ENCODE data around the gene NARS2. TPM values are rescaled to one million over a fixed set of nuclear protein-coding genes. Genes with fewer than 3 reads are reported as not detected.

The NARS2 gene
- total and polyA plus RNA-seq, 2 donors (not counting 1 experiment from before 2014, with no cell fraction given): 9.7 to 14.6 TPM

GRCh38 chr11:78588517-78588916 is 13.9 kb upstream of the NARS2 start:
- H3K79me2 ChIP-seq (ENCODE audit: control insufficient read depth, insufficient read depth, low read length): no peaks in the 10 kb centered on the region
- DNase-seq: no peak
- 83% methylated on average over 3 of the region's 3 CpGs for WGBS (ENCODE audit: insufficient coverage)
- ChIA-PET POLR2A (no interaction called here), CTCF (interaction anchor here (0.6 kb wide), 1 partner anchor 609 kb away, joined by 5 read pairs; no protein-coding TSS in a partner anchor)
- intact Hi-C loops (cut with micrococcal nuclease): no loop called here
- no peaks in the 10 kb centered on the region for H4K20me1 ChIP-seq (ENCODE audit: control insufficient read depth, insufficient read depth, low read length, poor library complexity, severe bottlenecking)
- no peaks in the 10 kb centered on the region for H3K4me1 ChIP-seq (ENCODE audit: control insufficient read depth in 2 of 2, insufficient read depth in 2 of 2, low read length in 2 of 2)
- no peak overlapping the region for H2AFZ ChIP-seq (ENCODE audit: insufficient read depth, low read depth, low read length, poor library complexity, severe bottlenecking)
- no peak for TF ChIP-seq EZH2 (IDR thresholded peaks at IDR 0.05; ENCODE audit: borderline replicate concordance, insufficient read depth, low read depth, low read length, poor library complexity, severe bottlenecking)
- no peak for TF ChIP-seq CTCF (IDR thresholded peaks at IDR 0.05)
- H3K4me2 ChIP-seq (replicated peaks; ENCODE audit: low read depth, low read length, poor library complexity, severe bottlenecking): no peak overlapping the region
- Mint-ChIP-seq H3K9me3 (ENCODE audit: insufficient read depth) (peaks cover 5% of the 10 kb centered on the region), H3K27ac (no peak overlapping the region), H3K4me3 (no peak overlapping the region), H3K4me1 (no peaks in the 10 kb centered on the region), H3K27me3 (peaks cover 14% of the 10 kb centered on the region)
- H3K36me3 ChIP-seq (replicated peaks in 1 of 2; ENCODE audit: control extremely low read depth in 1 of 2, control insufficient read depth in 1 of 2, extremely low read depth in 1 of 2, insufficient read depth in 2 of 2, low read length in 1 of 2): no peaks in the 10 kb centered on the region
- no peaks in the 10 kb centered on the region for H3K27me3 ChIP-seq (replicated peaks in 1 of 4; ENCODE audit: control extremely low read depth in 1 of 4, control insufficient read depth in 3 of 4, insufficient read depth in 4 of 4, low read length in 3 of 4)
- H3K4me3 ChIP-seq (ENCODE audit: control extremely low read depth in 1 of 5, extremely low read depth in 1 of 5, insufficient read depth in 1 of 5, low read depth in 2 of 5, low read length in 4 of 5): no peak overlapping the region
- H3K9ac ChIP-seq (ENCODE audit: low read length): no peak overlapping the region
- ATAC-seq (ENCODE audit: low read depth): no peak
- peaks cover 7 to 23% (median 10%) of the 10 kb centered on the region in 3 donors for H3K9me3 ChIP-seq (ENCODE audit: control extremely low read depth in 1 of 3, control insufficient read depth in 2 of 3, insufficient read depth in 1 of 3, low read length in 2 of 3)
- H3K27ac ChIP-seq (ENCODE audit: low read length in 2 of 2): no peak overlapping the region

GRCh38 chr11:78587446-78587845 is 12.8 kb upstream of the NARS2 start:
- peaks cover 5% of the 10 kb centered on the region for H3K9me3 Mint-ChIP-seq (ENCODE audit: insufficient read depth)
- no peak overlapping the region for H3K4me3 ChIP-seq (ENCODE audit: control extremely low read depth in 1 of 5, extremely low read depth in 1 of 5, insufficient read depth in 1 of 5, low read depth in 2 of 5, low read length in 4 of 5)
- no peaks in the 10 kb centered on the region for H3K36me3 ChIP-seq (replicated peaks in 1 of 2; ENCODE audit: control extremely low read depth in 1 of 2, control insufficient read depth in 1 of 2, extremely low read depth in 1 of 2, insufficient read depth in 2 of 2, low read length in 1 of 2)
- no peaks in the 10 kb centered on the region for H3K4me1 Mint-ChIP-seq
- 100% methylated on average over 2 of the region's 3 CpGs for WGBS (ENCODE audit: insufficient coverage)
- no peak for TF ChIP-seq EZH2 (IDR thresholded peaks at IDR 0.05; ENCODE audit: borderline replicate concordance, insufficient read depth, low read depth, low read length, poor library complexity, severe bottlenecking)
- no peak for TF ChIP-seq CTCF (IDR thresholded peaks at IDR 0.05)
- no peak for DNase-seq
- no peak overlapping the region for H3K27ac Mint-ChIP-seq
- H3K9ac ChIP-seq (ENCODE audit: low read length): no peak overlapping the region
- no peaks in the 10 kb centered on the region for H3K27me3 ChIP-seq (replicated peaks in 1 of 4; ENCODE audit: control extremely low read depth in 1 of 4, control insufficient read depth in 3 of 4, insufficient read depth in 4 of 4, low read length in 3 of 4)
- H3K9me3 ChIP-seq (ENCODE audit: control extremely low read depth in 1 of 3, control insufficient read depth in 2 of 3, insufficient read depth in 1 of 3, low read length in 2 of 3): peaks cover 10 to 34% (median 13%) of the 10 kb centered on the region in 3 donors
- H3K4me2 ChIP-seq (replicated peaks; ENCODE audit: low read depth, low read length, poor library complexity, severe bottlenecking): no peak overlapping the region
- H3K27me3 Mint-ChIP-seq: peaks cover 14% of the 10 kb centered on the region
- H3K4me3 Mint-ChIP-seq: no peak overlapping the region
- no peaks in the 10 kb centered on the region for H3K4me1 ChIP-seq (ENCODE audit: control insufficient read depth in 2 of 2, insufficient read depth in 2 of 2, low read length in 2 of 2)
- POLR2A ChIA-PET: no interaction called here
- H2AFZ ChIP-seq (ENCODE audit: insufficient read depth, low read depth, low read length, poor library complexity, severe bottlenecking): no peak overlapping the region
- H3K79me2 ChIP-seq (ENCODE audit: control insufficient read depth, insufficient read depth, low read length): no peaks in the 10 kb centered on the region
- H4K20me1 ChIP-seq (ENCODE audit: control insufficient read depth, insufficient read depth, low read length, poor library complexity, severe bottlenecking): no peaks in the 10 kb centered on the region
- intact Hi-C loops (cut with micrococcal nuclease): no loop called here
- no peak for ATAC-seq (ENCODE audit: low read depth)
- H3K27ac ChIP-seq (ENCODE audit: low read length in 2 of 2): no peak overlapping the region
- CTCF ChIA-PET: no interaction called here

Data from B cell (primary cell).